Measurements from ENCODE around the gene ITGA11.

ITGA11 gene

DNA sequence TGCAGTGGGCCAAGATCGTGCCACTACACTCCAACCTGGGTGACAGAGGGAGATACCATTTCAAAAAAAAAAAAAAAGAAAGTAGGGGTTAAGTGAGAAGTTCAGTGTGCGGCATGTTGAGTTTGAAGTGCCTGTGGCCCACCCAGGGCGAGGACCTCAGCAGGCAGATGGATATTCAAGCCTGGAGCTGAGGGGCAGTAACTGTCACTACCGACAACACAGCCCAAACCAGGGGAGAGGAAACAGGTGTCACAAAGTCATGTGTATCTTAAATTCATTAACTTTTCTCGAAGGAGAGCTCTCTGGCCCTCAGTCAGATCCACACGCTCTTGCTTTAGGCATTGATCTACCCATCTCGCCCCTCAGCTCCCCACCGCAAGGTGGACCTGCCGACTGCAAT lies 109.2 kb downstream of the ITGA11 start:
- peaks cover 49% of the 10 kb centered on the region for H3K27me3 Mint-ChIP-seq
- no peaks in the 10 kb centered on the region for H3K9me3 Mint-ChIP-seq
- H3K4me3 Mint-ChIP-seq, result no peak overlapping the region
- no peaks in the 10 kb centered on the region for H3K4me1 Mint-ChIP-seq
- H3K27ac Mint-ChIP-seq, result no peak overlapping the region
- ATAC-seq, result no peak
- H3K36me3 Mint-ChIP-seq, result no peaks in the 10 kb centered on the region

DNA sequence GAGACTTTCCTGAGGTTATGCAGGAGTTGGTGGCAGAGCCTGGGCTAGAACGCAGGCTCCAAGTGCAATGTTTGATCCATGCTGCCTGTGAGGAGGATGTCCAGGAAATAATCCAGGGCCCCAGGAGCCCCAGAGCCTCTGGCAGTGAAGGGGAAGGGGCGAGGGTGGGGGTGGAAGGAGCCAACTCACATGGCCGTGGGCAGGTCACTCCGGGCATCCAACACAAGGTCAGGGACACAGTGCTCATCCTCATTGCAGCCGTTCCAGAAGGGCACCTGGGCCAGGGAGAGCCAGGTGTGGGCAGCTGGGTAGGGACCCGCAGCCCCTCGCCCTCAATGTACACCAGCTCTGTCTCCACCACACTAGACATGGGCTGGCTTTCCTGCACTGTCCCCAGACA lies 110.7 kb downstream of the ITGA11 start:
- no peak overlapping the region for H3K4me3 Mint-ChIP-seq
- no peaks in the 10 kb centered on the region for H3K4me1 Mint-ChIP-seq
- no peak overlapping the region for H3K27ac Mint-ChIP-seq
- no peaks in the 10 kb centered on the region for H3K36me3 Mint-ChIP-seq
- no peaks in the 10 kb centered on the region for H3K9me3 Mint-ChIP-seq
- no peak for ATAC-seq
- peaks cover 42% of the 10 kb centered on the region for H3K27me3 Mint-ChIP-seq

DNA sequence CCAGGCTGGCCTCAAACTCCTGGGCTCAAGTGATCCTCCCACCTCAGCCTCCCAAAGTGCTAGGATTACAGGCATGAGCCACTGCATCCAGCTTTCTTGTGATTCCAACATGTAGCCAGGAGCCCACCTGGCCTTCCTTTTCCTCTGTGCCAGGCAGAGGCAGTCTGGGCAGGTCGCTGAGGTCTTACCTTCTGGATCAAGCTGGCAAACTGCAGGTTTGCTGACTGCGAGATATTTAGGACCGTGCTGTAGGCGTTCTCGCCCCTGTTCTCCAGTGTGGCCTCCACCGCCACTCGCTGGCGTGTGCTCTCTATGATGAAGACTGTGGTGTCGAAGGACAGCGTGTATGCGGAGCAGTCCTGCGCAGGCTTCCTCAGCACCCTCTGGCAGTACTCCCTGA lies 112.0 kb downstream of the ITGA11 start:
- H3K4me3 Mint-ChIP-seq, result no peak overlapping the region
- no peak overlapping the region for H3K27ac Mint-ChIP-seq
- H3K27me3 Mint-ChIP-seq, result peaks cover 47% of the 10 kb centered on the region
- no peak for ATAC-seq
- H3K36me3 Mint-ChIP-seq, result no peaks in the 10 kb centered on the region
- no peaks in the 10 kb centered on the region for H3K4me1 Mint-ChIP-seq
- H3K9me3 Mint-ChIP-seq, result no peaks in the 10 kb centered on the region

DNA sequence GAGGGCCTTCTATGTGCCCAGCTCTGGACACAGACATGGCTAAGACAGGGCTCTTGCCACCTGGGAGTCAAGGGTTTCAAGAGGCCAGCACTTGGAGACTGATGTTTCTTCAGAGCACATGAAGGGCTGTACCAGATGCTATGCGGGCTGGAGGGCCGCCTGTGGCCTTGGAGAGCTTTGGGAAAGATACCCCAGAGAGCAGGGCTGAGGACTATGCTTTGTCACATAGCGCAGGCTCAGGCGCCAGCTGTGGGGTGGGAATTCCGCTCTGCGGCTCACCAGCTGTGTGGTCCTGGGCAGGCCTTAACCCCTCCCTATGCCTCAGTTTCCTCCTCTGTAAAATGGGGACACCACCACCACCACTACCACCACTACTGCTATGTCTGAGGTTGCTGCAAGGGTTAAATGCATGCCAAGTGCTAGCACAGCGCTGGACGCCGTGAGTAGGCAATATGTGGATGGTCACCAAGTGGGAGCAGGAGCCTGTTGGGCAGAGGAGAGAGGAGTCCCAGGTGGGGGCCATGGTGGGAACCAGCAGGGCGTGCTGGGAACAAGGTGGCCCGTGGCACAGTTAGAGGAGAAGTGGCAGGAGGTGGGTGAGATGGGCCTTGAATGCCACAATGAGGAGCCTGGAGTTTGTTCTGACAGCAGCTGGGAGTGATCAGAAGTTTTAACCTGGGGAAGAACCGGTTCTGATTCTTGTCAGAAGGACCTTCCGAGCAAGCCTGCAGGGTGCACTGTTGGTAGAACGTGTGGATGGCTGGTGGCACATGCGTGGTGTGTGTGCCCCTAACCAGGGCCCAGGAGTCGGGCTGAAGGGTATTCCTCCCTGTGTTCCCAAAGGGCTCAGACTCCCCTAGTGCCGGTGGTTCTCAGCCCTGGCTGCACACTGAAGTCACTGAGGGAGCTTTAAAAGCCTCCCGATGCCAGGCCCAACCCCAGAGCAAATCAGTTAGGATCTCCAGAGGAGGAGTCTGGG lies 112.7 kb downstream of the ITGA11 start:
- no peaks in the 10 kb centered on the region for H3K4me1 Mint-ChIP-seq
- no peak overlapping the region for H3K27ac Mint-ChIP-seq
- peaks cover 55% of the 10 kb centered on the region for H3K27me3 Mint-ChIP-seq
- no peak for ATAC-seq
- no peak overlapping the region for H3K4me3 Mint-ChIP-seq
- H3K36me3 Mint-ChIP-seq, result no peaks in the 10 kb centered on the region
- H3K9me3 Mint-ChIP-seq, result no peaks in the 10 kb centered on the region

DNA sequence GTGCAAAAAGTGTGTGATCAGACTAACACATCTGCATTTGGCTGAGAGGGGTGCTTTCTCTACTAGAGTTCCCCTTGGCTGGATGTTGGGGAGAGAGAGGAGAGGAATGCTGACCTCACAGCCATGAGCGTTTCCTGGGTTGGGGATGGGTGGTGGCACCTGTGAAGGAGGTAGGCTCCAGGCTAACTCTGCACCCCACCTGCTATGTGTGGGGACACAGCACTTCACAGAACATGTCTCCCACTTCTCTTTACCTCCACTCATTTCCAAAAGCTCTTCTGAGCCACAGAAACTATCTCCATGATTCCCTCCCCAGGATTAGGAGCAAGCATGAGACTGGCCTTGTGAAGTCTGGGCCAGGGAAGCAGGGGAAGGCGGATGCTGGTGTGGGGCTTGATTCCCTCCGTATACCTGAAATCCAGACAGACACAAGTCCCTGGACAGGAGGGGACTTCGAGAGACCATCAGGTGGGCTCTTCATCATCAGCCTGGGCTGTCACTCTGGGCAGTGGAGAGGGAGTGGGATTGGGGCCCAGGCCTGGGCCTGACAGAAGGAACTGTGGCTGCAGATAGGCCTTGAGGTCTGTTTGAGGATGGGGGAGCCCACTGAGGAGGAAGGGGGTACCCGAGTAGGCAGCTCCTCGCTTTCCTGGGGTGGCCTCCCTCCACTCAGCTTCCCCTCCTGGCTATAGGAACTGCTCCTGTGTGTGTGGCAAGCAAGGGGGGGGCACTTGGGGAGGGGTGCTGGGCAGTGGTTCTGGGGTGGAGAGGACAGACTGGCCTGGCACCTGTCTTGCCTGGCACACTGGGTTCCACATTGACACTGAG lies 113.7 kb downstream of the ITGA11 start:
- peaks cover 58% of the 10 kb centered on the region for H3K27me3 Mint-ChIP-seq
- H3K36me3 Mint-ChIP-seq, result no peaks in the 10 kb centered on the region
- no peak overlapping the region for H3K27ac Mint-ChIP-seq
- no peak for ATAC-seq
- H3K4me1 Mint-ChIP-seq, result no peaks in the 10 kb centered on the region
- H3K4me3 Mint-ChIP-seq, result no peak overlapping the region
- H3K9me3 Mint-ChIP-seq, result no peaks in the 10 kb centered on the region

DNA sequence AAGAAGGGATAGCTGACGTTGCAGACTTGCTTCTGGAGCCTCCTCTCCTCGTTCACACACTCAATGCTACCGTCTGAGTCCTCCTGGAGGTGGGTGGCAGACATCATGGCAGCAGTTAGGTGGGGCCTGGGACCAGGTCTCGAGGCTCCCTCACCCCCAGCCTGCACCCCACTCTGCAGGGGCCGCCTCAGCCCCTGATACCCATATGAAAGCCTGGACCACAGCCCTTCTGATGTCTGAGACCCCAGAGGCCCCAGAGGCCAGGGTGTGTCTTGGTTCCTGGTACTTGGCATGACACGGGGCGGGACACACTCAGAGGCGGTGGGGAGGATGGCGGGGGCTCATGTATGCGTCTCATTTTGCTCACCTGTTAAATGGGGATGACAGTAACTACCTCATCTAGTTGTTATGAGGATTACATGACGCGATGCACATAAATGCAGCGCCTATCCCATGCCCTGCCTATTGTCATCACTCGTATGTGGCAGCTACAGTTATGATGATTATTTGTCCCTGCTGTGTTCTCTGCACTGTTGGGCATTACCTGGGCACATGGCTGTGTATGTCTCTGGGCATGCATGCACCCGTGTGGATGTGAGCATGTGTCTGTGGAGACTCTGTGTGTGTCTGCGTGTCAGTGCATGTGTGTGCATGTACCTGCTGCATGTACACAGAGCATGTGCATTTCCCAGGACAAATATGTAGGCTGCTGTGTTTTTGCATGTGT lies 114.5 kb downstream of the ITGA11 start:
- ATAC-seq, result no peak
- no peak overlapping the region for H3K27ac Mint-ChIP-seq
- H3K4me1 Mint-ChIP-seq, result no peaks in the 10 kb centered on the region
- no peaks in the 10 kb centered on the region for H3K9me3 Mint-ChIP-seq
- H3K36me3 Mint-ChIP-seq, result no peaks in the 10 kb centered on the region
- peaks cover 55% of the 10 kb centered on the region for H3K27me3 Mint-ChIP-seq
- no peak overlapping the region for H3K4me3 Mint-ChIP-seq

DNA sequence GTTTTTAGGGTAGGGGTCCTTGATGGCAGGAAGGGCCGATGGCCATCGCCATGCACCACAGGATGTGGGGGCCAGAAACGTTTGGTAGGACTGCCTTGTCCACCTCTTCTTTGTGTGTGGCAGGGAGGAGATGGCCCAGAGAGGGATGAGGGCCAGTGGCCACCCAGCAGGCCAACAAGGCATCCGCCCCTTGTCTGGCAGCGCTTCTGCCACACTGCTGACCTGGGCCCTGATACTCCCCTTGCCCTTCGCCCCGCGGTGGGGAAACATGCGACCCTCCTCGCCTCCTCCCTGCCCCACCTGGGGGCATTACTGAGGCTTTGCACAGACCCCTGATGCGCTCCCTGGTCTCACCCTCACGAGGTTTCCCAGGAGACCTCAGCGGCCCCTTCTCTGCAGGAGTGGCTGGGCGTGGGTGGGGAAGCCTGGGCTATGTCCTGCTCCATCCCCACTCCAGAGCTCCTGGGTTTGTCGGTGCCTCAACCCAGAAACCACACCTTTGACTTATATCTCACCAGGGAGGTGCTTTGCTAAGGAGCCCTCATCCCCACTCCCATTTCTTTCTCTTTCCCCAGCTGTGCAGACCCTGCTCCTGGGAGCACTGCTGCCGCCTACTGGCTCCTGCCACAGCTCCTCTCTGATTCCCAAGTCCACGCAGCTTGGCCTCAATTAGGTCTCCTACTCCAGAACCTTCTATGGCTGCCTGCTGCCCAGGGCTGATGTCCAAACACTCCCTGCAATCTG lies 115.7 kb downstream of the ITGA11 start:
- Mint-ChIP-seq H3K27ac (no peak overlapping the region), H3K27me3 (peaks cover 45% of the 10 kb centered on the region), H3K4me3 (no peak overlapping the region), H3K9me3 (no peaks in the 10 kb centered on the region), H3K36me3 (no peaks in the 10 kb centered on the region), H3K4me1 (no peaks in the 10 kb centered on the region)
- no peak for ATAC-seq

DNA sequence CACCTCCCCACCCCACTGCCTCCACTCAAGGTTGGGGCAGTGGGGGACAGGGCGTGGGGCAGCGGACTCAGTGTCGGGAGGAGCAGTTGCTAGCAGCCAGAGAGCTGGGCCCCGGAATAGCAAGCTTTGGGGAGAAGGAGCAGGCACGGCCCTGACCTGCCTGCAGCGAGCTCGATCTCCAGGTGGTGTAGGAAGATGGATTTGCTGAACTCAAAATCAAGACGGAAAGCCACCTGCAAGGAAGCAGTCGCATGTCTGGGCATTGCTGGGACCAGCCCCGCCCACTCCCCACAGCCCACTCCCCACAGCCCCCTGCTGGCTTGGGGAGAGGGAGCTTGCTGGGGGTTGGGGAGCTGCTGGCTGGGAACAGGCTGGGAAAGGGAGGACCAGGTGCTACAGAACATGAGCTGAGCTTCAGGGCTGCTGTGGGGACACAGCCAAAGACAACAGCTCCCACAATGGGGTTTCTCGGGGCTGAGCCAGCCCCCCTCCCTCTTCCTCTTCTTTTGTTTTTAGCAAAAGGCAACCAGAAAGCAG lies 116.4 kb downstream of the ITGA11 start:
- H3K9me3 Mint-ChIP-seq, result no peaks in the 10 kb centered on the region
- H3K27me3 Mint-ChIP-seq, result peaks cover 45% of the 10 kb centered on the region
- no peaks in the 10 kb centered on the region for H3K4me1 Mint-ChIP-seq
- no peak for ATAC-seq
- H3K4me3 Mint-ChIP-seq, result no peak overlapping the region
- no peaks in the 10 kb centered on the region for H3K36me3 Mint-ChIP-seq
- H3K27ac Mint-ChIP-seq, result no peak overlapping the region

DNA sequence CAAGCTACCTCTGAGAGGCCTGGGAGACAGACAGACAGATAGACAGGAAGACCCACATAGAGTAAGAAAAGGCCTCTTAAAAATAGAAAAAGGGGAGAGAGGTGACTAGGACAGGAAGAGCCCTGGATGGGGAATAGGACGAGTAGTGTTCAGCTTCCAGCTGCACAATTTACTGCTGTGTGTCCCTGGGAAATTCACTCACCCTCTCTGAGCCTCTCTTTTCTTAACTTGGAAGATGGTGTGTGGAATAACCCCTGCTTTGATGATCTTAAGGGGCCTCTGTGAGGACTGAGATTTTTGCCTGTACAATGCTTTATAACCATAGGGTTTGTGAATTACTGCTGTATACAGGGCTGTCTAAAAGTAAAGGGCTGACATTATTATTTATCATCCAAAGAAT lies 116.9 kb downstream of the ITGA11 start:
- Mint-ChIP-seq H3K36me3 (no peaks in the 10 kb centered on the region), H3K4me3 (no peak overlapping the region), H3K27me3 (peaks cover 45% of the 10 kb centered on the region), H3K27ac (no peak overlapping the region), H3K4me1 (no peaks in the 10 kb centered on the region), H3K9me3 (no peaks in the 10 kb centered on the region)
- ATAC-seq, result no peak

DNA sequence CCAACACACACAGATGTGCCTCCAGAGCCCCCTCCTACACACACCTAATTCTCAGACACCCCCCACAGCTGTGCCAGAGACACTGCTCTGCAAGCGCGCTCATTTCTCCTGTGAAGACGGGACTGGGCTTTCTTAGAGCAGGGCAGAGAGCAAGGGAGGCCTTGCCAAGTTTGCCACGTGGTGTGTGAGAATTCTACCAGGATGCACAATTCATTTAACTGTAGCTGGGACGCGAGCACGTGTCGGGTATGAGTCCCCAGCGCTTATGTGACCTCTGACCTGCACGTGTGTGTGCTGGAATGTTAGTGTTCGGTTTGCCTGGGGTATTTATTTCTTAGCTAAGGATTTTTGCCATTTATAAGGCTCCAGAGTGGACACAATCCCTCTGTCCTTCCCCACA lies 117.4 kb downstream of the ITGA11 start:
- no peak overlapping the region for H3K27ac Mint-ChIP-seq
- no peaks in the 10 kb centered on the region for H3K4me1 Mint-ChIP-seq
- peaks cover 44% of the 10 kb centered on the region for H3K27me3 Mint-ChIP-seq
- H3K36me3 Mint-ChIP-seq, result no peaks in the 10 kb centered on the region
- ATAC-seq, result no peak
- H3K9me3 Mint-ChIP-seq, result no peaks in the 10 kb centered on the region
- H3K4me3 Mint-ChIP-seq, result no peak overlapping the region

DNA sequence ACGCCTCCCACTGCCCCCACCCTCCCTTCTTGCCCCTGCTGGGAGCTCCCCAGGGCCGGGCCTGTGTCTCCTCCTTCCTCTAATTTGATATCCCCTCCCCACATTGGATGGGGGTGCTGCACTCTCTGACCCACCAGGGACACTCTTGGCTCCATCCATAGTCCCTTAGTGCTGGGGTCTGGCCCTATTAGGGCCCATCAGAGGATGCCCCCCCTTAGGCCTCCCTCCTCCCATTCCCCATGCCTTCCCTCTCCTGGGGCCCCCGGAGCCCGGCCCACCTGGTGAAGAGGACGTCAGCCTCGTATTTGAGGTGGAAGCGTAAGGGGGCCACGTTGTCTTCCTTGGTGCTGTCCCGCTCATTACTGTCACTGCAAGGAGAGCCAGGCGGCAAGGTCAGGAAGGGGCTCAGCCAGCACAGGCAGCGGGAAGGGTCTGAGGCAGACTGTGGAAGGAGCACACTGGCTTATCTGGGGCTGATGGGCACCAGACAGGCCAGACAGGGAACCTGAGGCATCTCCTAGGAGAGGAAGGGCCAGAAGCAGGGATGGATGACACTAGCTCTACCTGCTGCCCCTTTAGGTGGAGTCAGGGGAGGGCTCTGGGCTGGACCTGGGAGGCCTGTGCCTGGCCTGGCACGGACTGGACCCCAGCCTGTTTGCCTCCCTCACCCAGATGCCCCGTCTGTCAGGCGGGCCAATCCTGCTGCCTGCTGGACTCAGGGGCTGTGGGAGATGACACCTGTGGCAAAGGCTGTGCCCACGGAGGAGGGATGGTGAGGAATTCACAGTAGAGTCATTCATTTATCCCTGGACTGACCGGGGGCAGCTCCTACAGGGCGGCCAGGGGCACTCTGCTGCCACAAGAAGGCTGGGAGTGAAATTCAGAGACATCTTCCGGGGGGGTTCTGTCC lies 118.2 kb downstream of the ITGA11 start:
- no peaks in the 10 kb centered on the region for H3K4me1 Mint-ChIP-seq
- H3K4me3 Mint-ChIP-seq, result no peak overlapping the region
- ATAC-seq, result no peak
- no peaks in the 10 kb centered on the region for H3K36me3 Mint-ChIP-seq
- peaks cover 37% of the 10 kb centered on the region for H3K27me3 Mint-ChIP-seq
- no peak overlapping the region for H3K27ac Mint-ChIP-seq
- no peaks in the 10 kb centered on the region for H3K9me3 Mint-ChIP-seq

DNA sequence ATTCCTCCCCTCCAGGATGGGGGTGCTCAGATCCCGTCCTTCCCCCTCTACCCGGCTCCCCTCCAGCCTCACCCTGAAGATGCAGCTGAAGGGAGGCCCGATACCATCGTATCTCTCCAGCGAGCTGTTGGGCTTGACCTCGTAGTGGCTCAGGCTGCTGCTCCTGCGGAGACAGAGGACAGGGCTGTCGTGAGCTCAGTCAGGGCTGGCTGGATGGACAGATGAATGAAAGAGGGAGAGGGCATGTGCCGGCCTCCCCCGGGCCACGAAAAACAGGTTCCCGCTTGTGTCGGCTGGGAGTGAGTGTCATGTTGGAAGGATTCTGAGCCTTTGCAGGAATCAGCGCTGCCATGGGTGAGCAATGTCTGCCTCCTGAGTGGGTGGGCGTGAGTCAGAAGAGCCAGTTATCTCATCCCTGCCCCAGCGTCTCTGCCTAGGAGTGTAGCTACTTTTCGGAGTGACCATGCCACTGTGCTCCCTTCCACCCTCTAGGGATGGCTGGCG lies 119.2 kb downstream of the ITGA11 start:
- H3K4me3 Mint-ChIP-seq, result no peak overlapping the region
- no peak for ATAC-seq
- no peaks in the 10 kb centered on the region for H3K36me3 Mint-ChIP-seq
- H3K9me3 Mint-ChIP-seq, result no peaks in the 10 kb centered on the region
- no peak overlapping the region for H3K27ac Mint-ChIP-seq
- peaks cover 38% of the 10 kb centered on the region for H3K27me3 Mint-ChIP-seq
- H3K4me1 Mint-ChIP-seq, result no peaks in the 10 kb centered on the region

DNA sequence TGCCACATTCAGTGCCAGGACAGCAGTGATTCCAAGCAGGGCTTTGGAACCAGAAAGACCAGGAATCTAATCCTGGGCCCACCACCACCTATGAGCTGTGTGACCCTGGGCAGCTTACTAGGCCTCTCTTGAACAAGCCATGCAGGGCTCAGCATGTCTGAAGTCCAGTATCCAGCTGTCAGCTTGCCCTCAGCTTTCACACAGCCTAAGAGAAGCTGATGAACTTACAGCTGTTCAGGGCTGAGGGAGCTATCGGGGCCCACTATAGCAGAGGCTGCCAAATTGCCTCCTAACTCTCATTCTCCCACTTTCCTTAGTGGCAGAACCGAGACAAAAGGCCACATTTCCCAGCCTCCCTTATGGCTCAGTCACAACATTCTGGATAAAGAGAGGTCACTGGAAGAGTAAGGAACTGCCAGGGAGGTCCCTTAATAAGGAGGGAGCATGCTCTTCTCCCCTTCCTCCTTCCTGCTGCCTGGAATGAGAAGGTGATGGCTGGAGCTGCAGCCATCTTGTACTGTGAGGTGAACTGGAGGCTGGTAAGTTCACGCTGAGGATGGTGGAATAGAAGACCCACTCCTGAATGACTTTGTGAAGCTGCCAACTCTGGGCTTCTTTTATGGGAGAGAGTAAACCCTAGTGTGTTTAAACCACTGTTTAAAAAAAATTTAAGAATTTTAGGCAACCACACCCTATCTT lies 120.0 kb downstream of the ITGA11 start:
- Mint-ChIP-seq H3K4me1 (peaks cover 1% of the 10 kb centered on the region), H3K36me3 (no peaks in the 10 kb centered on the region), H3K9me3 (no peaks in the 10 kb centered on the region), H3K27ac (no peak overlapping the region), H3K27me3 (peaks cover 44% of the 10 kb centered on the region), H3K4me3 (no peak overlapping the region)
- ATAC-seq, result no peak
